ENCODE measurements around the gene INSR. TPM values are rescaled to one million over a fixed set of nuclear protein-coding genes. Genes with fewer than 3 reads are reported as not detected.

Gene INSR
- total RNA-seq, 1 donor from 2014 or later = 37.5 TPM

DNA sequence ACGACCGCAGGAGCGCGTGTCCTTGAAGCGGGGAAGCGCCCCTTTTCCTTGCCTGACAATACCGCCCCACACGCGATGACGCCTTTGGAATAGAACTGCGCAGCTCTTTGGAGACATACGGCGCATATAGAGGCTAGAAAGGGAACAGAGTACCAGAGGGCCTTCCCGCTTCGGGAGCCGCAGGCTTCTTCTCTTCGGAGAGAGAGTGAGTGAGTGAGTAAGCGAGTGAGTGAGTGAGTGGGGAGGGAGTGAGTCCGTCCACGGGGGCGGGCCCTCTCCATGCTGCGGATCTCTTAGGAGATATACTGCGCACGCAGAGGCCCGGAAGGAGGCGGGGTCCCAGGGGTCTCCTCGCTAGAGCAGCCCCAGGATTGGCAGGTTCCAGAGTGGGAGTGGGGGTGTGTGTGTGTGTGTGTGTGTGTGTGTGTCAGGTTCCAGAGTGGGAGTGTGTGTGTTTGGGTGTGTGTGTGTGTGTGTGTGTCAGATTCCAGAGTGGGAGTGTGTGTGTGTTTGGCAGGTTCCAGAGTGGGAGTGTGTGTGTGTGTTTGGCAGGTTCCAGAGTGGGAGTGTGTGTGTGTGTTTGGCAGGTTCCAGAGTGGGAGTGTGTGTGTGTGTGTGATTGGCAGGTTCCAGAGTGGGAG, 97.0 kb downstream of the INSR start:
- Histone ChIP-seq H3K9me3 (no peaks in the 10 kb centered on the region), H3K27me3 (no peaks in the 10 kb centered on the region), H3K4me3 (peak overlapping the region; percentile 75), H3K4me1 (no peaks in the 10 kb centered on the region), H3K36me3 (no peaks in the 10 kb centered on the region), H3K27ac (peak overlapping the region; percentile 56)
- peak; percentile 88 for ATAC-seq
- TF ChIP-seq, protein P1, sequence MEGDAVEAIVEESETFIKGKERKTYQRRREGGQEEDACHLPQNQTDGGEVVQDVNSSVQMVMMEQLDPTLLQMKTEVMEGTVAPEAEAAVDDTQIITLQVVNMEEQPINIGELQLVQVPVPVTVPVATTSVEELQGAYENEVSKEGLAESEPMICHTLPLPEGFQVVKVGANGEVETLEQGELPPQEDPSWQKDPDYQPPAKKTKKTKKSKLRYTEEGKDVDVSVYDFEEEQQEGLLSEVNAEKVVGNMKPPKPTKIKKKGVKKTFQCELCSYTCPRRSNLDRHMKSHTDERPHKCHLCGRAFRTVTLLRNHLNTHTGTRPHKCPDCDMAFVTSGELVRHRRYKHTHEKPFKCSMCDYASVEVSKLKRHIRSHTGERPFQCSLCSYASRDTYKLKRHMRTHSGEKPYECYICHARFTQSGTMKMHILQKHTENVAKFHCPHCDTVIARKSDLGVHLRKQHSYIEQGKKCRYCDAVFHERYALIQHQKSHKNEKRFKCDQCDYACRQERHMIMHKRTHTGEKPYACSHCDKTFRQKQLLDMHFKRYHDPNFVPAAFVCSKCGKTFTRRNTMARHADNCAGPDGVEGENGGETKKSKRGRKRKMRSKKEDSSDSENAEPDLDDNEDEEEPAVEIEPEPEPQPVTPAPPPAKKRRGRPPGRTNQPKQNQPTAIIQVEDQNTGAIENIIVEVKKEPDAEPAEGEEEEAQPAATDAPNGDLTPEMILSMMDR (IDR thresholded peaks at IDR 0.05) = no peak
- intact Hi-C loops (cut with DNase I) = loop anchor here (10.0 kb wide), 1 partner anchor 98 kb away; the partner anchor contains the start of gene INSR
- DNase-seq = peak; percentile 94

DNA sequence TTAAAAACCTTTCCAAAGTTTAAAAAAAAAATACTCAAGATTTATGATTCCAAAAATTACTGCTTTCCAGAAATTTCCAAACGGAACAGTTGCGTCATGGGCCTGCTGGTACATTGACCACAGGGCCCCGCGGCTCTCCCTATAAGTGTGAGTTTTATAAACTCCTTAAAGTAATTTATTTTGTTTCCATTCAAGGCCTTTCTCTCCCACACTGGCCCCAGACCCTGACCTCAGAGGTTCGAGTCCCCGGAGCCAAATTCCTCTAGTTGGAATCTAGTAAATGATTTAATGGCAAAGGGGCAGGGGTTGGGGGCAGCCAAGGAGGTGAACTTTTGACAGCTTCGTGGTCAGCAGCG, 97.5 kb downstream of the INSR start:
- ATAC-seq (no peak), DNase-seq (peak; percentile 62)
- intact Hi-C loops (cut with DNase I) = loop anchor here (10.0 kb wide), 1 partner anchor 98 kb away; the partner anchor contains the start of gene INSR
- H3K27me3 ChIP-seq = no peaks in the 10 kb centered on the region
- TF ChIP-seq, protein P1 (IDR thresholded peaks at IDR 0.05) = no peak
- no peaks in the 10 kb centered on the region for H3K36me3 ChIP-seq
- H3K4me1 ChIP-seq = peaks cover 3% of the 10 kb centered on the region
- peak overlapping the region; percentile 40 for H3K4me3 ChIP-seq
- H3K27ac ChIP-seq = peak overlapping the region; percentile 56
- no peaks in the 10 kb centered on the region for H3K9me3 ChIP-seq

DNA sequence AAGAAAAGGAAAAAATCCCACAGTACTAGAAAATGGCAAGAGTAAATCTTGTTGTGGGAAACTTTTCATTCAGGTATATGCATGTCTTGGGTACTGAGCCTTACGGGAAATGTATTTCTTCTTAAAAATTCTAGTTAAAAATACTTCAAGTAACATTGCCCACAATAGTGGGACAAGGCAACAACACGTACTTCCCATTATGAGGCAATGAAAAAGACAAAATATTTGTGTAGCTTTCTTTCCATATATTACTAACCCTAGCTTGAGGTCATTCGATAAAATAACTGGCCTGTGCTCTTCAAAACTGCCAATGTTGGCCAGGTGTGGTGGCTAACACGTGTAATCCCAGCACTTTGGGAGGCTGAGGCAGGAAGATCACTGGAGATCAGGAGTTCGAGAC, 99.2 kb downstream of the INSR start:
- no peak for ATAC-seq
- no peak overlapping the region for H3K4me3 ChIP-seq

DNA sequence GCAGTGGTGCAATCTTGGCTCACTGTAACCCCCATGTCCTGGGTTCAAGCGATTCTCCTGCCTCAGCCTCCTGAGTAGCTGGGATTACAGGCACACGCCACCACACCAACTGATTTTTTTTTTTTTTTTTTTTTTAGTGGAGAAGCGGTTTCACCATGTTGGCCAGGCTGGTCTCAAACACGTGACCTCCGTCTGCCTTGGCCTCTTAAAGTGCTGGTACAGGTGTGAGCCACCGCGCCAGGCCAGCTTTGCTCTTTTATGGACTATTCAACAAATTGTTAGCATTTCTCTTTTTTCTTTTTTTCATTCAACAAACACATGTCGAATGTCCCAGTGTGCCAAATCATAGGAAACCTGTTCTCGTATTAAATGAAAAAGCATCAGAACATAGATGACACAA, 99.6 kb downstream of the INSR start:
- TF ChIP-seq, protein P1 (IDR thresholded peaks at IDR 0.05) = no peak
- Histone ChIP-seq H3K4me1 (peaks cover 3% of the 10 kb centered on the region), H3K9me3 (no peaks in the 10 kb centered on the region), H3K27me3 (no peaks in the 10 kb centered on the region), H3K36me3 (no peaks in the 10 kb centered on the region), H3K27ac (no peak overlapping the region), H3K4me3 (no peak overlapping the region)
- intact Hi-C loops (cut with DNase I) = loop anchor here (10.0 kb wide), 1 partner anchor 100 kb away; the partner anchor contains the start of gene INSR
- DNase-seq = no peak
- ATAC-seq = no peak

More for the DNA sequence above, 99.2 kb downstream of the INSR start:
- H3K36me3 ChIP-seq = no peaks in the 10 kb centered on the region
- no peaks in the 10 kb centered on the region for H3K27me3 ChIP-seq
- TF ChIP-seq, protein P1 (IDR thresholded peaks at IDR 0.05) = no peak
- H3K9me3 ChIP-seq = no peaks in the 10 kb centered on the region
- H3K4me1 ChIP-seq = peaks cover 3% of the 10 kb centered on the region
- DNase-seq = no peak
- intact Hi-C loops (cut with DNase I) = loop anchor here (10.0 kb wide), 1 partner anchor 100 kb away; the partner anchor contains the start of gene INSR
- no peak overlapping the region for H3K27ac ChIP-seq

DNA sequence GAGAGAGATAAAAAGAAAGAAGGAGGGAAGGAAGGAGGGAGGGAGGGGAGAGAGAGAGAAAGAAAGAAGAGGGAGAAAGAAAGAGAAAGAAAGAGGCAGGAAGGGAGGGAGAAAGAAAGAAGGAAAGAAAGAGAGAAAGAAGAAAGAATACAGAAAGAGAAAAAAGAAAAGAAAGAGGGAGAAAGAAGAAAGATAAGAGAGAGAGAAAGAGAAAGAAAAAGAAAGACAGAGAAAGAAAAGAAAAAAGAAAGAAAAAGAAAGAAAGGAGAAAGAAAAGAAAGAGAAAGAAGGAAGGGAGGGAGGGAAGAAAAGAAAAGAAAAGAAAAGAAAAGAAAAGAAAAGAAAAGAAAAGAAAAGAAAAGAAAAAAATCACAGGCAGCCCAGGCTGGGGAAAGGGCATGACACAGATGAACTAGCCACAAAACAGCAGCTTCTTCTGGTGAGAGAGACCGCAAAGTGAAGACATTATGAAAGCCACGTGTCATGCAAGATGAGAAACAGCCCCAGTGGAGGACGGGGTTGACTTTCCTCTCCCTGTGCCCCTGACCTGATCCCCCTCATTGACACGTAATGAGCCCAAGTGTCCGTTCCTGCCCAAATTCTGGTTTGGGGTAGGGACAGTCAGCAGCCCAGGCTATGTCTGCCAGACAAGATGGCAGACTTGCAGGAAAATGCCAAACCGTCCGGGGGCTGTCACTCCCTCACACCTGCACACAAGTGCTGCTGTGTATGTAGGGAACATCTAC, 102.1 kb downstream of the INSR start:
- Histone ChIP-seq H3K27ac (no peak overlapping the region), H3K4me3 (no peak overlapping the region), H3K9me3 (no peaks in the 10 kb centered on the region), H3K4me1 (peaks cover 8% of the 10 kb centered on the region), H3K27me3 (no peaks in the 10 kb centered on the region), H3K36me3 (no peaks in the 10 kb centered on the region)
- intact Hi-C loops (cut with DNase I) = loop anchor here (10.0 kb wide), 1 partner anchor 103 kb away; the partner anchor contains the start of gene INSR
- DNase-seq = no peak
- ATAC-seq = peak; percentile 19
- TF ChIP-seq, protein P1 (IDR thresholded peaks at IDR 0.05) = no peak
